ENCODE measurements around the gene AFAP1.

DNA sequence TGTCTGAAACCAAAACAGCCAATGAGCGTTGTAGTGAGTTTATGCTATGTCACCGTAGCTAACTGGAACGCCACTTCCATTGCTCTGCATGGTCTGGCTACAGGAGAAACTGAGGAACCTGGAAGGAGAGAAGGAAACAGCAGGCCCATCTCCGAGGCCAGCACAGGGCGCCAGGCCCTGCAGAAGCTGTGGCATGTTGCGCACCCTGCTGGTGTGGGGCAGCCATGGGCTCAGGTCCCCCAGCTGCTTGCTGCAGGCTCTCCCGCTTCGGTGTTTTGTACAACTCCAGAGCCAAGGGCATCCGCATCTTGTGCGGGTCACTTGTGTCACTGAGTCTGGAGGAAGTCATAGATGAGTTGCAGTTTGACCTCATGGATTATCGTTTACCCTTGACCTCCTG is 89.2 kb downstream of the AFAP1 start:
- TF ChIP-seq, protein P1, sequence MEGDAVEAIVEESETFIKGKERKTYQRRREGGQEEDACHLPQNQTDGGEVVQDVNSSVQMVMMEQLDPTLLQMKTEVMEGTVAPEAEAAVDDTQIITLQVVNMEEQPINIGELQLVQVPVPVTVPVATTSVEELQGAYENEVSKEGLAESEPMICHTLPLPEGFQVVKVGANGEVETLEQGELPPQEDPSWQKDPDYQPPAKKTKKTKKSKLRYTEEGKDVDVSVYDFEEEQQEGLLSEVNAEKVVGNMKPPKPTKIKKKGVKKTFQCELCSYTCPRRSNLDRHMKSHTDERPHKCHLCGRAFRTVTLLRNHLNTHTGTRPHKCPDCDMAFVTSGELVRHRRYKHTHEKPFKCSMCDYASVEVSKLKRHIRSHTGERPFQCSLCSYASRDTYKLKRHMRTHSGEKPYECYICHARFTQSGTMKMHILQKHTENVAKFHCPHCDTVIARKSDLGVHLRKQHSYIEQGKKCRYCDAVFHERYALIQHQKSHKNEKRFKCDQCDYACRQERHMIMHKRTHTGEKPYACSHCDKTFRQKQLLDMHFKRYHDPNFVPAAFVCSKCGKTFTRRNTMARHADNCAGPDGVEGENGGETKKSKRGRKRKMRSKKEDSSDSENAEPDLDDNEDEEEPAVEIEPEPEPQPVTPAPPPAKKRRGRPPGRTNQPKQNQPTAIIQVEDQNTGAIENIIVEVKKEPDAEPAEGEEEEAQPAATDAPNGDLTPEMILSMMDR (IDR thresholded peaks at IDR 0.05), result peak; percentile 39; the same call in 1 of the 2 replicates
- TF ChIP-seq POLR2AphosphoS5 (IDR thresholded peaks at IDR 0.05; ENCODE audit: low read depth, low read length), result no peak
- no peak for TF ChIP-seq SIN3A (IDR thresholded peaks at IDR 0.05; ENCODE audit: borderline replicate concordance, insufficient read depth, low read depth, low read length)
- no peak for TF ChIP-seq TCF7L2 (IDR thresholded peaks at IDR 0.05; ENCODE audit: low read depth, low read length)
- TF ChIP-seq, protein P2, sequence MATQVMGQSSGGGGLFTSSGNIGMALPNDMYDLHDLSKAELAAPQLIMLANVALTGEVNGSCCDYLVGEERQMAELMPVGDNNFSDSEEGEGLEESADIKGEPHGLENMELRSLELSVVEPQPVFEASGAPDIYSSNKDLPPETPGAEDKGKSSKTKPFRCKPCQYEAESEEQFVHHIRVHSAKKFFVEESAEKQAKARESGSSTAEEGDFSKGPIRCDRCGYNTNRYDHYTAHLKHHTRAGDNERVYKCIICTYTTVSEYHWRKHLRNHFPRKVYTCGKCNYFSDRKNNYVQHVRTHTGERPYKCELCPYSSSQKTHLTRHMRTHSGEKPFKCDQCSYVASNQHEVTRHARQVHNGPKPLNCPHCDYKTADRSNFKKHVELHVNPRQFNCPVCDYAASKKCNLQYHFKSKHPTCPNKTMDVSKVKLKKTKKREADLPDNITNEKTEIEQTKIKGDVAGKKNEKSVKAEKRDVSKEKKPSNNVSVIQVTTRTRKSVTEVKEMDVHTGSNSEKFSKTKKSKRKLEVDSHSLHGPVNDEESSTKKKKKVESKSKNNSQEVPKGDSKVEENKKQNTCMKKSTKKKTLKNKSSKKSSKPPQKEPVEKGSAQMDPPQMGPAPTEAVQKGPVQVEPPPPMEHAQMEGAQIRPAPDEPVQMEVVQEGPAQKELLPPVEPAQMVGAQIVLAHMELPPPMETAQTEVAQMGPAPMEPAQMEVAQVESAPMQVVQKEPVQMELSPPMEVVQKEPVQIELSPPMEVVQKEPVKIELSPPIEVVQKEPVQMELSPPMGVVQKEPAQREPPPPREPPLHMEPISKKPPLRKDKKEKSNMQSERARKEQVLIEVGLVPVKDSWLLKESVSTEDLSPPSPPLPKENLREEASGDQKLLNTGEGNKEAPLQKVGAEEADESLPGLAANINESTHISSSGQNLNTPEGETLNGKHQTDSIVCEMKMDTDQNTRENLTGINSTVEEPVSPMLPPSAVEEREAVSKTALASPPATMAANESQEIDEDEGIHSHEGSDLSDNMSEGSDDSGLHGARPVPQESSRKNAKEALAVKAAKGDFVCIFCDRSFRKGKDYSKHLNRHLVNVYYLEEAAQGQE (IDR thresholded peaks at IDR 0.05; ENCODE audit: insufficient read depth in 1 of 2, low read depth in 2 of 2, low read length in 1 of 2), result no peak
